GM21515 (cell line): Measurements from ENCODE around the gene MSI1.

Source experiments
- ATAC-seq: cut with Tn5 transposase; IDR thresholded peaks from one replicate; pipeline ENCODE4 v1.9.1; 2021; ENCODE audit not compliant: unreplicated experiment

MSI1 gene

DNA sequence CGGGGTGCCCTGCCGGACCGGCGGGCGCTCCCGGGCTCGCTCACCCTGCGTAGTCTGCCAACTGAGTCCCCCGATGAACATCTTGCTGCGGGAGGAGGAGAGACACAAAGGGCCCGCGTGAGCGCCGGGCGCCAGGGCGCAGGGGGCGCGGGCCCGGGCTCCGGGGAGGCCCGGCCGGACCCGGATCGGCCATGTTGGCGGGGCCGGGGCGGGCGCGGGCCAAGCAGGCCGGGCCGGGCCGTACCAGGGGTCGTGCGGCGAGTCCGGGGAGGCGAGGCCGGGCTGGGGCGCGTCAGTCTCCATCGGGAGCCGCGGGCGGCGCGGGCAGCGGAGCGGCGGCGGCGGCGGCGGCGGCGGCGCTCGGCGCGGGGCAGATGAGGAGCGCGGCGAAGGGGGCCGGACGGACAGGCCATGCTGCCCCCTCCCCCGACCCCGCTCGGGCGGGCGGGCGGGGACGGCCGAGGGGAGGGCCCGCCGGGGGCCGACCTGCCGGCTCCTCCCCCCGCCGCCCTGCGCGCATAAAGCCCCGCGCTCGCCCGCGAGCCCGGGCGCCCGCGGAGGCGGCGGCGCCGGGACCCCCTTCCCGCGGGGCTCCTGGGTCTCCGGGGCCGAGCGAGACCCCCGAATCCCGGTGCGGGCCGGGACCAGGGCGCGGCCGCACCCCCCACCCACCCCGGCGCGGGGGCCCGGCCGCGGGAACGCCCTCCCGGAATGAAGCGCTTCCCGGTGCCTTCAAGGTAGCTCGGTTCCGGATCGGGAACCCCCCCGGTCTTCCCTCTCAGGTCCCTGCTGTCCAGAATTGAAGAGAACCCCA is at the start of gene MSI1:
TSS of gene MSI1 (minus strand) at position 376 of the 814 bp plus-strand sequence. CDS start at position 303, 73 bp downstream.
- no peak for ATAC-seq

DNA sequence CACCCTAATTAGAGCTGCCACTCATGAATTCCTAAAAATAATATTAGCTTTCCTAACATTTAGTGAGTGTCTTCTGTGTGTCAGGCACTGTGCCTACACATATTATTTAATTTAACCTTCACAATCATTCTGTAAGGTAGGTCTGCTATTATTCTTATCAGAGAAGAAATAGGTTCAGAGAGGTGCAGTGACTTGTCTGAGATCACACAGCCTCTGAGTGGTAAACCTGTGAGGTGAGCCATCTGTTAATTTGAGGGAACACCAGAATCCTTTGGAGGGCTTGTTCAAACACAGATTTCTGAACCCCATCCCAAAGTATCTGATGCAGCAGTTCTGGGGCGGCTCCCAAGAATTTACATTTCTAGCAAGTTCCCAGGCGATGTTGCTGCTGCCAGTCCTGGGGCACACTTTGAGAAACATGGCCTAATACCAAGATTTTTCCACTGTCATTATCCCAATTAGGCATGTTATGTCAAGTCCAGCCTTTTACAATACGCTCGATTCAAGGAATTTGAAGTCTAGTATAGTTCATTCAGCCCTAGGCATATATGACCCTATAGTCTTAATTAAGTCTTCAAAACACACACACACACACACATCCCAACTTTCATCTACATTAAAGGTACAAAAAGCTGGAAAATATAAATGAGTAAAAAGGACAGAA is 49.1 kb upstream of the MSI1 start:
- no peak for ATAC-seq

DNA sequence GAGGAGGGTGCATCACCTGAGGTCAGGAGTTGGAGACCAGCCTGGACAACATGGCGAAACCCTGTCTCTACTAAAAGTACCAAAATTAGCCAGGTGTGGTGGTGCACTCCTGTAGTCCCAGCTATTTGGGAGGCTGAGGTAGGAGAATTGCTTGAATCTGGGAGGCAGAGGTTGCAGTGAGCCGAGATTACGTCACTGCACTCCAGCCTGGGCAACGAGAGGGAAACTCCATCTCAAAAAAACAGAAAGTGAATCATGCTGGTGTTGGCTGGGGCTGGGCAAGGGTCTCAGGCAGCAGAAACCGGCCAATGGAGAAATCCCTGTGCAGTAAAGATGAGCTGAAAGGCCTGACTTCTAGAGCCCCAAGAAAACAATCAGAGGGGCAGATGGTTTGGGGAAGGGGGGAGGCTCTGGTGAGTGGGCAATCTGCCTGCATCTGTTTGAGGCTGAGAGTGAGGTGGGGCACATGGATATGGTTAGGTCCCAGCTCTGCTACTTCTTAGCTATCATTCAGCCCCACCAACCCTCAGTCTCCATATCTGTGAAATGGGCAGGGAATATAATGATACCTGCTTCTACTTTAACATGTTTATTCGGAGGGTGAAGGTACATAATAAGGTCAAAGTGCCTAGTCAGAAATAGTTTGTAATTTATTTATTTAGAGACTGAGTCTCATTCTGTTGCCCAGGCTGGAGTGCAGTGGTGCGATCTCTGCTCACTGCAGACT is 47.7 kb upstream of the MSI1 start:
- ATAC-seq = no peak

DNA sequence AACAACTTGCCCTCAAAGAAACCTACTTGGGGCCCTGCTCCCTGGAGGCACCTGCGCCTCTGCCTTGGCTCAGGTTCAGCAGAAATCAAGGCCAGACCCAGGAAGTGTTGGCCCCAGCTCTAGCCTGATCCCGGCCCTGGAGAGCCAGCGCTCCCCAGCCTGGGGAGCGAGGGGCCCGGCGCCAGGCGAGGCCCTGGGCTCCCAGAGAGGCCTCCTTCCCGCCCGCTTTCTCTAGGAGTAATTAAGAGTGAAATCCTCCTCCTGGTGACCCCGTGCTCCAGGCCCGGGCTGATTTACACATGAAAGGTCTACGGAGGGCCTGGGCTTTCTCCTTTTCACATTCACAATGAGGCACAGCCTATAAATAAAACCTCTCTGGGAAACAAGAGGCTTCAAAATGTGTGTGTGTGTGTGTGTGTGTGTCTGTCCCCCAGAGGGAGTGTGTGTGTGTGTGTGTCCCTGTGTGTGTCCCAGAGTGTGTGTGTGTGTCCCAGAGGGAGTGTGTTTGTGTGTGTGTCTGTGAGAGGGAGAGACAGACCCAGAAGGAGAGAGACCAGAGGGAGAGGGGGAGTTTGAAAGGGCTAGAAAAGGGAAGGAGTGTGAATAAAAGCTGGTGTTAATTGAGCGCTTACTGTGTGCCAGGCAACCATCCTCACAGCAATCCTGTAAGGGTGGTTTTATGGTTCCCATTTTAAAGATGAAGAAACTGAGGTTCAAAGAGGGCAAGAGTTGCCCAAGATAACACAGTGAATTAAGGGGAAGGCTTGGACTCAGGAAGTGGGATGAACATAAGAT is 45.1 kb upstream of the MSI1 start:
- ATAC-seq = no peak

DNA sequence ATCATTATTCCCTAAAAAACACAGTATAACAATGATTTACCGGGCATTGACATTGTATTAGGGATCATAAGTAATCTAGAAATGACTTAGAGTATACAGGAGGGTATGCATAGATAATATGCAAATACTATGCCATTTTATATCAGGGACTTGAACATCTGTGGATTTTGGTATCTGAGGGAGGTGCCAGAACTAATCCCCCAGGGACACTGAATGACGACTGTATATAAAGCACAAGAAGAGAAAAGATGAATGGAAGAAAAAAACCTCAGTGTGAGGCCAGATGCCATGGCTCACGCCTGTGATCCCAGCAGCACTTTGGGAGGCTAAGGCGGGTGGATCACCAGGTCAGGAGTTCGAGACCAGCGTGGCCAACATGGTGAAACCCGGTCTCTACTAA is 43.5 kb upstream of the MSI1 start:
- no peak for ATAC-seq

DNA sequence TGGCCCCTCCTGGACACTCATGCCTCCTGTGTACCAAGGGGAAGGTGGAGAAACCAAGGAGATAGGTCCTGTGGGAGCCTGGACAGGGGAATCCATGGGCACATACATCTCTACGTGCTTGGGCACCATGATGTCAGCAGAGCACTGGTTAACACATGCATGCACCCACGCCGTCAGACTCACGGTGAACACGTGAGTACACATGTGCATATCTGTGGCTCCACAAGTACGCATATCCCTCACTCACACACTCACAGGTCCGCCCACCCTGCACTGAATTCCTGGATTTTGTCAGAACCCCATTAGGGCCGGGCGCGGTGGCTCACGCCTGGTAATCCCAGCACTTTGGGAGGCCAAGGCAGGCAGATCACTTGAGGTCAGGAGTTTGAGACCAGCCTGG is 39.8 kb upstream of the MSI1 start:
- ATAC-seq = no peak

DNA sequence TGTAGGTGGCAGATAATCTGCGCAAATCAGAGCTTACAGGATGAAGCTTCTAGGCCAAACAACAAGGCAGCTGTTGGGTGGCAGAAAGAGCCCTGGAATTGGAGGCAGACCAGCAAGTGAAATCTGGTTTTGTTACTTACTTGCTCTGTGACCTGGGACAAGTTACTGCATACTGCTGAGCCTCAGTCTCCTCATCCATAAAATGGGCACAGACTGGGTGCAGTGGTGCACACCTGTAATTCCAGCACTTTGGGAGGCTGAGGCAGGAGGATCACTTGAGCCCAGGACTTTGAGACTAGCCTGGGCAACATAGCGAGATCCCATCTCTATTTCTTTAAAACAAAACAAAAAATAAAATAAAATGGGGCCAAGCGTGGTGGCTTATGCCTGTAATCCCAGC is 37.6 kb upstream of the MSI1 start:
- ATAC-seq = no peak

DNA sequence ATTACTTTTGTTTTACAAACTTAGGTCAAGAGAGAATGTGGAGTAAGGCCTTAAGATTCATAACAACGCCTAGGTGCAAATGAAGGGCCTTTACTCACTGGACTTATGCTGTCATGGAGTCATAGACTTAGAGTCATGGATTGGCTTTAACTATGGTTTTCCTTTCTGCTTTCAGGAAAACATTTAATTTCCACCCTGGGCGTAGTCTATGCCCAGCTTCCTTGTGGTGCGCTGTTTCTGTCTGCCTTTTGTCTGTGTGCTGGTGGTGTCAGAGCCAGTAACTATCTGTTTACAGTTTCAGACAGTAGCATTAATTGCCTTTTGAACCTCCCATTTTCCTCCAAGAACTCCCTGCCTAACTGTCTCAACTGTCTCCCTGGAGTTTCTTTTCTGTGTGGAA is 37.1 kb upstream of the MSI1 start:
- no peak for ATAC-seq

DNA sequence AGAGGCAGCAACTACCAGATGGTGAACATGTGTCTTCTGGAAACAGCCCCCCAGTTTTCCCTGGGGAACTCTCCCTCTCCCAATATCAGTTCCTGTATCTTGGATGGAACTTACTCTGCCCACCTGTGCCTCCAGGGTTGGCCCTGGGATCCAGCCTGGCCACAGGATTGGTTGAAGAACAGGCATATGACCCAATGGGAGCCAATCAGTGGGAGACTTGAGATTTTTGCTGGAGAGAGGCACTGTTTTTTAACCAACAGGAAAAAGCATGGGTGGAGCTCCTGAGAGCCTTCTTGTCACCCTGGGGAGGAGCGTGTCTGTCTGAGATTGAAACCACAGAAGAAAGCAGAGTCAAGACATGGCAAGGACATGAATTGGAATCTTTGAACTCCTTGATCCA is 35.3 kb upstream of the MSI1 start:
- no peak for ATAC-seq

DNA sequence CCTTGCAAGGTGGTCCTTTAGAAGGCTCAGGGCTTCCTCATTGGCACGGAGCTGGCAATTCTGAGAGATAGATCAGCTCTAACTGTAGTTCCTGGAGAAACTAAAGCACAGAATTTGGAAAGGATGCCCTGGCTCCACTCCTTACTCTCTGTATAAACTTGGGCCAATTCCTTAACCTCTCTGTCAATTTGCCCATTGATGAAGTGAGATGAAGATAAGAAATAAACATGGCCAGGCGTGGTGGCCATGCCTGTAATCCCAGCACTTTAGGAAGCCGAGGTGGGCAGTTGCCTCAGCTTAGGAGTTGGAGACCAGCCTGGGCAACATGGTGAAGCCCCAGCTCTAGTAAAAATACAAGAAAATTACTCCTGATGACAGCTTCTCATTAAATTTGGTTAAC is 34.9 kb upstream of the MSI1 start:
- no peak for ATAC-seq

DNA sequence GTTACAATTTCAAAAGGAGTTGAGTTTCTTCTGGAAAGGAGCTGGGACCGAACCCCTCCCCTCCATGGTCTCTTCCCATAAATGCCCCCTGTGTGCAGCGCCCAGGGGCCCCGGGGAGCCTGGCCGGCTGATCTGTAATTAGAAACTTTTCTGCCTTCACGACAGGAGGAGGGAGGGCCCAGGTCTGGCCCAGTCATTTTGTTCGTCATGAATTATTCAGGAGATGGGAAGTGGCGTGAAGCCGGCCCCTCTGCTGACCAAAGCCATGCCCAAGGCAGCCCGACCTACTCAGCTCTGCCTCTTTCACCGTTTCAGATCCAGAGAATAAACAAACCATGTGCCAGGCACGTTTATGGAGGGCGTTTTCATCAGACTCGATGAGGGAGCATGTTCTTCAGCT is 33.3 kb upstream of the MSI1 start:
- no peak for ATAC-seq

DNA sequence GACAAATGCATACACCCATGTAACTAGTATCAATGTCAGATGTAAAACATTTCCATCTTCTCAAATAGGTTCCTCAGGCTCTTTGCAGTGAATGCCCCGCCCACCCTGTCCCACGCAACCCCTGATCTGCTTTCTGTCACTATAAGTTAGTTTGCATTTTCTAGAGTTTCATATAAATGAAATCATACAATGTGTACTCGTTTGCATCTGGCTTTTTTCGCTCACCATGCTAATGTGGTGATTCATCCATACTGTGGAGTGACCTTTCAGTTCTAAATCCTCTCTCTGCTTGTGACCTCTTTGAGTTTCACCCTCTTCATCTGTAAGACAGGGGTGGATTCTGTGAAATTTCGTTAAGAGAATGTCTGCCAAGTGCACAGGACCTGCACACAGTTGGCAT is 30.6 kb upstream of the MSI1 start:
- no peak for ATAC-seq

DNA sequence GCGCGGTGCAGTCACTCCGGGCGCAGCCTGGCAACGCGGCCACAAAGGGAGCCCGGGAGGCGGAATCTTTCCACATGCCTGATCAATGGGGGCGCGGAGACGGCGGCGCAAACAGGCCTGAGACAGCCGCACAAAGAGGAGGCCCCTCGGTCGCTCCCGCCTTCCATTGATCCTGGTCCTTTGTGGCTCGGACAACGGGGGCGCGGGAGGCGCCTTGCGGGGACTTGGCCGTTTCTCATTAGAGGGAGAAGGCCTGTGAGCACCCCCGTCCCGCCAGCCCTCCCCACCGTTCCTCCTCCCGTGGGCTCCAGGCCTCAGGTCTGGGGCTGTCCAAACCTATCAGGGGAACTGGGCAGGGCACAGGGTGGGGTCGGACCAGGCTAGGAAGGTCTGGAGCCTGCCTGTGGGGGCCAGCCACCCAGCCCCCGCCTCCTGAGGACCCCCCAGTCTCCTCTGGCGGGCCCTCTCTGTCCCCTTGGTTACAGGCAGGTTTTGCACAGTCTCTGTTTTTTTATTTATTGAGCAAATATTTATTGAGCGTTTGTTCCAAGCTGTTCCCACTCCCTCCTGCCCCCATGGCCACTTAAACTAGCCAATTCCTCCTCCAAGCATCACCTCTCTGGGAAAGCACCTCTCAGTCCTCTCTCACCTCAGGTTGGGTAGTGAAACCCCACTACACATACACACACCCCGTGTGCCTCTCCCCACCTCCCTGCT is 29.0 kb upstream of the MSI1 start:
- ATAC-seq = no peak

DNA sequence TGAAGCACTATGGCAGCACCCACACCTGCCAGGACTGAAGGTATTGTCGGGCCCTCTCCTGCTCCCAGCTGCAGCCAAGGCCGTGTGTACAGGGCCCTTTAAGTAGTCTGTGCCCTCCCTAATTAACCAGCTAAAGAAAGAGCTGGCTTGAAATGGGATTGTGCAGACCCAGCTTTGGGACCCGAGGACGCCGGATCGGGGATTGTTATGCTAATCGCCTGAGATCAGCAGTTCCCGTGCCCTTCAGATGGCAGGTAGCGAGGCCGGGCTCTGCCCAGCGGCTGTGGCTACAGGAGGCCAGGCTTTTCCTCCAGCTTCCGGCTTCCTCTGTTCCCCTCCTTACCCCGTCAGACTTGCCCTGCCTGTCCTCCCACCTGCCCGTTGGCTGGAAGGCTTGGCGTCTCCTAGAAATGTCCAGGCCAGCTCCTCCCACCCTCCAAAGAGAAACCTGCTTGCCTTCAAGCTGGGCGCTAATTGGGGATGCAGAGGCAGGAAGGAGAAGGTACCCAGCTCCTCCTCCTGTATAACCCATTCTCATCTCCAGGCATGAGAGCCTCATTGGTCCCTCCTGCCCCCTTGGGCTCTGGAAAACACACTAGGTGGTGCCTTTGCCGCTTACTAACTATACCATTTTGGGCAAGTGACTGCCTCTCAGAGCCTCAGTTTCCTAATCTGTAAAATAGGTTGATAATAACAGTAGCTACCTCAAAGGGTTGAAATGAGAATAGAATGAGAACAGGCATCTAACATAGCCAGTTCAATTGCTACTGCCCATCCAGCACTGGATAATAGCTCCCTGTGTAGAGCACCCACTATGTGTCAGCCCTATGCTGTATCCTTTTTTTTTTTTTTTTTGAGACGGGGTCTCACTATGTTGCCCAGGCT is 25.8 kb upstream of the MSI1 start:
- no peak for ATAC-seq

DNA sequence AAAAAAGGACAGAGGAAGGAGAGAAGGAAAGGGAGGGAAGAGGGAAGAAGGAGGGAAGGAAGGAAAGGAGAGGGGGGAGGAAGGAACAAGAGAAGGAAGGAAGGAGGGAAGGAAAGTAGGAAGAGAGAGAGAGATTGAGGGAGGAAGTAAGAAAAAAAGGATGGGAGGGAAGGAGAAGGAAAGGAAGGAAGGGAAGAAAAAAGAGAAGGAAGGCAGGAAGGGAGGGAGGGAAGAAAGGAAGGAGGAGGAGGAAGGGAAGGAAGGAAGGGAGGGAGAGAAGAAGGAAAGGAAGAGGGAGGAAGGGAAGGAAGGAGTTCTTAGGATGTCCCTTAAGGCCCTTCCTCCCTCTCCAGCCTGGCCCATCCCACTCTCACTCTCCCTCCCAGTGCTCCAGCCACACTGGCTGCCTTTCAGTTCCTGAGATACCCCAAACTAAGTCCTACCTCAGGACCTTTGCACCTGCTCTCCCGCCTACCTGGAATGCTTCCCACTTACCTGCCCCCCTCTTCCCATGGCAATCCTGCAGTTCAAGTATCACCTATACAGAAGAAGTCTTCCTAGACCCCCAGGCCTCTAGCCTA is 21.7 kb upstream of the MSI1 start:
- no peak for ATAC-seq

DNA sequence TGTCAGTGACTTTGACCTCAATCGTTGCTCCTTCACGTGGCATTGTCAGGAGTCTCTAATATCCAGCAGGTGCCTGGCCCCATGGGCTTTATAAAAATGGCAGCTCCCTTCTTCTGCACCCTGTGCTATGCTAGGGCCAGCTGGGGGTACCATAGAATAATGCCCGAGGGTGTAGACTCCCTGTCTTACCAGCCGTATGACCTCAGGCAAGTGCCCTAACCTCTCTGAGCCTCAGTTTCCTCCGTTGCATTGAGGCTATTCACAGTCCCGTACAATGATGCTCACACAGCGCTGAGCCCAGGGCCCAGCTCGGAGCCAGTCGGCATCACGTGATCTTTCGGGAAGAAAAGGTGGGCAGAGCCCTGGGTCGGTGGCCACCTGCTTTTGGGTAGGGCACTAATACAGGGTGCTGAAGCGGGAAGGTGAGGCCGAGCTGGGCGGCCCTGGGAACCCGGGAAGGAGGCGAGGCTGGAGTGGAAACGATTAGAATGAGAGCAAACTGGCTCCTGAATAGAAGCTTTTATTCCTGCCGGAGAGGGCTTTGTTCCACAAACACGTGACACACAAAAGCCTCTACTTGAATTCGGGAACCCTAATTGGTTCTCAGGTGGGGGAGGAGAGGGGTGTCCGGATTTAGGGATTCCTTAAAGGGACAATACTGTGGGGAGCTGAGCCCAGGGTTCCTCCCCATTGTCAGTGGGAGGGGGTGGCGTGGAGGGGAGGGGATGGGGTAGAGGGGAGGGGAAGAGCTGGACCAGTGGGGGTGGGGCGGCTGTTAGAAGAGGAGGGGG is 19.9 kb upstream of the MSI1 start:
- ATAC-seq = no peak

DNA sequence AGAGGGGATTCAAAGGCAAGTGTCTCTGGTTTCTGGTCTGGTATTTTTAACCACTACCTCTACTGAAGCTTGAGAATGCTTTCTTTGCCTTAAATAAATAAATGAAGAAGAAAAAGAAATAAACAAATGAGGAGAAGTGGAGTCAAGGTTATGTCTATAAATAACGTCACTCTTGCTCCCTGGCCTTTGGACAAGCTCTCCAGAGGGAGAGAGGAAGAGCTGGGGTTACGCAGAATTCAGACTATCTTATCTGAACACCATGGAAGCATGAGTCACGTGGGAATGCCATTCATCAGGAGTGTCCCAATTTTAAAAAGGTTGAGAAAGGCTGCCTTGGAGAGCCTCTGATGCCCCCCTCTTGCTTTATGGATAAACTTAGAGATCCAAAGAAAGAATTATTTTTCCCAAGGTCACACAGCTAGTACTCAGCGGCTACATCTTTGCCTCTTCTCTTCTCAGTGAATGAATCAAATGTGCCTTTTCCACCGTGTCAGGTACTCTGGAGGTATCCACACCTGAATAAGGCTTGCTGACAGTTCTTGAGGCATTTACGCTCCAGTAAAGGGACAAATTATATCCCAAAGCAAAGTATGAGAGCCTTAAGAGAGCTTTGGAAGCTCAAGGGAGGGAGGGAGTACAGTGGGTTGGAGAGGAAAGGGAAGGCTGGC is 12.9 kb upstream of the MSI1 start:
- ATAC-seq = no peak

DNA sequence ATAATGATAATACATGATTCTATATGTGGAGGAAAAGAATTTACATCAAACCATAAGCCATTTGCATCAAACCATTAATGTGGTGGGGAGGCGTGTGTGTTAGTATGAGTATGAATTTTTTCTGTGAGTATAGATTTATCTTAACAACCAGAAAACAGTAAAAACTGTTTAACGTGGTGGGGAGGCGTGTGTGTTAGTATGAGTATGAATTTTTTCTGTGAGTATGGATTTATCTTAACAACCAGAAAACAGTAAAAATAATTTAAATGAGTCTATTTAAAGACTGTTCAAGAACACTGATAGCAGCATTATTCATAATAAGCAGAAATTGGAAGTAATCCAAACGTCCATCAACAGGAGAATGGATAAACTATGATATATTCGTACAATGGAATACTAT is 9.1 kb upstream of the MSI1 start:
- no peak for ATAC-seq
